ENCODE data around the gene CADM2.

Gene CADM2

GRCh38 chr3:85387913-85388505 lies 429.2 kb downstream of the CADM2 start:
- Histone ChIP-seq H3K4me1 (ENCODE audit: control insufficient read depth in 2 of 2, insufficient read depth in 2 of 2, low read length in 2 of 2) (no peaks in the 10 kb centered on the region), H3K9ac (ENCODE audit: low read depth in 1 of 2, low read length in 2 of 2) (no peak overlapping the region), H3K4me3 (ENCODE audit: low read length in 2 of 2) (no peak overlapping the region), H3K9me3 (ENCODE audit: control insufficient read depth in 2 of 2, low read length in 2 of 2) (no peaks in the 10 kb centered on the region), H3K27ac (ENCODE audit: low read depth in 2 of 2, low read length in 2 of 2) (no peak overlapping the region), H3K36me3 (ENCODE audit: control insufficient read depth in 2 of 2, insufficient read depth in 2 of 2, low read length in 2 of 2) (no peaks in the 10 kb centered on the region), H3K27me3 (ENCODE audit: control insufficient read depth in 2 of 2, insufficient read depth in 2 of 2, low read length in 2 of 2) (no peaks in the 10 kb centered on the region)

- H3K9ac ChIP-seq (ENCODE audit: low read depth in 1 of 2, low read length in 2 of 2) = no peak overlapping the region
- no peaks in the 10 kb centered on the region for H3K4me1 ChIP-seq (ENCODE audit: control insufficient read depth in 2 of 2, insufficient read depth in 2 of 2, low read length in 2 of 2)
- H3K4me3 ChIP-seq (ENCODE audit: low read length in 2 of 2) = no peak overlapping the region
- H3K27ac ChIP-seq (ENCODE audit: low read depth in 2 of 2, low read length in 2 of 2) = no peak overlapping the region
- no peaks in the 10 kb centered on the region for H3K36me3 ChIP-seq (ENCODE audit: control insufficient read depth in 2 of 2, insufficient read depth in 2 of 2, low read length in 2 of 2)
- no peaks in the 10 kb centered on the region for H3K27me3 ChIP-seq (ENCODE audit: control insufficient read depth in 2 of 2, insufficient read depth in 2 of 2, low read length in 2 of 2)
- H3K9me3 ChIP-seq (ENCODE audit: control insufficient read depth in 2 of 2, low read length in 2 of 2) = no peaks in the 10 kb centered on the region
Measured at GRCh38 chr3:85394424-85394823, 435.6 kb downstream of the CADM2 start.

GRCh38 chr3:85397434-85397833 lies 438.6 kb downstream of the CADM2 start:
- no peaks in the 10 kb centered on the region for H3K27me3 ChIP-seq (ENCODE audit: control insufficient read depth in 2 of 2, insufficient read depth in 2 of 2, low read length in 2 of 2)
- H3K4me1 ChIP-seq (ENCODE audit: control insufficient read depth in 2 of 2, insufficient read depth in 2 of 2, low read length in 2 of 2) = no peaks in the 10 kb centered on the region
- no peak overlapping the region for H3K27ac ChIP-seq (ENCODE audit: low read depth in 2 of 2, low read length in 2 of 2)
- H3K9me3 ChIP-seq (ENCODE audit: control insufficient read depth in 2 of 2, low read length in 2 of 2) = no peaks in the 10 kb centered on the region
- H3K4me3 ChIP-seq (ENCODE audit: low read length in 2 of 2) = no peak overlapping the region
- no peaks in the 10 kb centered on the region for H3K36me3 ChIP-seq (ENCODE audit: control insufficient read depth in 2 of 2, insufficient read depth in 2 of 2, low read length in 2 of 2)
- no peak overlapping the region for H3K9ac ChIP-seq (ENCODE audit: low read depth in 1 of 2, low read length in 2 of 2)

GRCh38 chr3:85426121-85426520 lies 467.3 kb downstream of the CADM2 start:
- no peak overlapping the region for H3K4me3 ChIP-seq (ENCODE audit: low read length in 2 of 2)
- no peak overlapping the region for H3K27ac ChIP-seq (ENCODE audit: low read depth in 2 of 2, low read length in 2 of 2)
- no peaks in the 10 kb centered on the region for H3K9me3 ChIP-seq (ENCODE audit: control insufficient read depth in 2 of 2, low read length in 2 of 2)
- H3K27me3 ChIP-seq (ENCODE audit: control insufficient read depth in 2 of 2, insufficient read depth in 2 of 2, low read length in 2 of 2) = no peaks in the 10 kb centered on the region
- no peaks in the 10 kb centered on the region for H3K36me3 ChIP-seq (ENCODE audit: control insufficient read depth in 2 of 2, insufficient read depth in 2 of 2, low read length in 2 of 2)
- no peaks in the 10 kb centered on the region for H3K4me1 ChIP-seq (ENCODE audit: control insufficient read depth in 2 of 2, insufficient read depth in 2 of 2, low read length in 2 of 2)
- H3K9ac ChIP-seq (ENCODE audit: low read depth in 1 of 2, low read length in 2 of 2) = no peak overlapping the region

- no peak overlapping the region for H3K9ac ChIP-seq (ENCODE audit: low read depth in 1 of 2, low read length in 2 of 2)
- H3K27me3 ChIP-seq (ENCODE audit: control insufficient read depth in 2 of 2, insufficient read depth in 2 of 2, low read length in 2 of 2) = no peaks in the 10 kb centered on the region
- no peaks in the 10 kb centered on the region for H3K9me3 ChIP-seq (ENCODE audit: control insufficient read depth in 2 of 2, low read length in 2 of 2)
- H3K27ac ChIP-seq (ENCODE audit: low read depth in 2 of 2, low read length in 2 of 2) = no peak overlapping the region
- no peak overlapping the region for H3K4me3 ChIP-seq (ENCODE audit: low read length in 2 of 2)
- no peaks in the 10 kb centered on the region for H3K4me1 ChIP-seq (ENCODE audit: control insufficient read depth in 2 of 2, insufficient read depth in 2 of 2, low read length in 2 of 2)
- H3K36me3 ChIP-seq (ENCODE audit: control insufficient read depth in 2 of 2, insufficient read depth in 2 of 2, low read length in 2 of 2) = no peaks in the 10 kb centered on the region
Measured at GRCh38 chr3:85427467-85427866, 468.7 kb downstream of the CADM2 start.

GRCh38 chr3:85432081-85432480 lies 473.3 kb downstream of the CADM2 start:
- Histone ChIP-seq H3K27me3 (ENCODE audit: control insufficient read depth in 2 of 2, insufficient read depth in 2 of 2, low read length in 2 of 2) (no peaks in the 10 kb centered on the region), H3K4me3 (ENCODE audit: low read length in 2 of 2) (no peak overlapping the region), H3K9ac (ENCODE audit: low read depth in 1 of 2, low read length in 2 of 2) (no peak overlapping the region), H3K9me3 (ENCODE audit: control insufficient read depth in 2 of 2, low read length in 2 of 2) (no peaks in the 10 kb centered on the region), H3K36me3 (ENCODE audit: control insufficient read depth in 2 of 2, insufficient read depth in 2 of 2, low read length in 2 of 2) (no peaks in the 10 kb centered on the region), H3K27ac (ENCODE audit: low read depth in 2 of 2, low read length in 2 of 2) (no peak overlapping the region), H3K4me1 (ENCODE audit: control insufficient read depth in 2 of 2, insufficient read depth in 2 of 2, low read length in 2 of 2) (no peaks in the 10 kb centered on the region)

GRCh38 chr3:85433319-85433718 lies 474.5 kb downstream of the CADM2 start:
- H3K9ac ChIP-seq (ENCODE audit: low read depth in 1 of 2, low read length in 2 of 2) = no peak overlapping the region
- no peaks in the 10 kb centered on the region for H3K4me1 ChIP-seq (ENCODE audit: control insufficient read depth in 2 of 2, insufficient read depth in 2 of 2, low read length in 2 of 2)
- no peaks in the 10 kb centered on the region for H3K27me3 ChIP-seq (ENCODE audit: control insufficient read depth in 2 of 2, insufficient read depth in 2 of 2, low read length in 2 of 2)
- H3K27ac ChIP-seq (ENCODE audit: low read depth in 2 of 2, low read length in 2 of 2) = no peak overlapping the region
- H3K36me3 ChIP-seq (ENCODE audit: control insufficient read depth in 2 of 2, insufficient read depth in 2 of 2, low read length in 2 of 2) = no peaks in the 10 kb centered on the region
- no peaks in the 10 kb centered on the region for H3K9me3 ChIP-seq (ENCODE audit: control insufficient read depth in 2 of 2, low read length in 2 of 2)
- H3K4me3 ChIP-seq (ENCODE audit: low read length in 2 of 2) = no peak overlapping the region

GRCh38 chr3:85455561-85456200 lies 496.9 kb downstream of the CADM2 start:
- no peak overlapping the region for H3K9ac ChIP-seq (ENCODE audit: low read depth in 1 of 2, low read length in 2 of 2)
- no peaks in the 10 kb centered on the region for H3K27me3 ChIP-seq (ENCODE audit: control insufficient read depth in 2 of 2, insufficient read depth in 2 of 2, low read length in 2 of 2)
- no peaks in the 10 kb centered on the region for H3K36me3 ChIP-seq (ENCODE audit: control insufficient read depth in 2 of 2, insufficient read depth in 2 of 2, low read length in 2 of 2)
- no peaks in the 10 kb centered on the region for H3K9me3 ChIP-seq (ENCODE audit: control insufficient read depth in 2 of 2, low read length in 2 of 2)
- no peaks in the 10 kb centered on the region for H3K4me1 ChIP-seq (ENCODE audit: control insufficient read depth in 2 of 2, insufficient read depth in 2 of 2, low read length in 2 of 2)
- no peak overlapping the region for H3K4me3 ChIP-seq (ENCODE audit: low read length in 2 of 2)
- H3K27ac ChIP-seq (ENCODE audit: low read depth in 2 of 2, low read length in 2 of 2) = no peak overlapping the region

GRCh38 chr3:85474241-85474640 lies 515.5 kb downstream of the CADM2 start:
- no peaks in the 10 kb centered on the region for H3K9me3 ChIP-seq (ENCODE audit: control insufficient read depth in 2 of 2, low read length in 2 of 2)

GRCh38 chr3:85475346-85475745 lies 516.6 kb downstream of the CADM2 start:
- Histone ChIP-seq H3K27ac (ENCODE audit: low read depth in 2 of 2, low read length in 2 of 2) (no peak overlapping the region), H3K27me3 (ENCODE audit: control insufficient read depth in 2 of 2, insufficient read depth in 2 of 2, low read length in 2 of 2) (no peaks in the 10 kb centered on the region), H3K9ac (ENCODE audit: low read depth in 1 of 2, low read length in 2 of 2) (no peak overlapping the region), H3K9me3 (ENCODE audit: control insufficient read depth in 2 of 2, low read length in 2 of 2) (no peaks in the 10 kb centered on the region), H3K4me1 (ENCODE audit: control insufficient read depth in 2 of 2, insufficient read depth in 2 of 2, low read length in 2 of 2) (no peaks in the 10 kb centered on the region), H3K36me3 (ENCODE audit: control insufficient read depth in 2 of 2, insufficient read depth in 2 of 2, low read length in 2 of 2) (no peaks in the 10 kb centered on the region), H3K4me3 (ENCODE audit: low read length in 2 of 2) (no peak overlapping the region)

More at GRCh38 chr3:85474241-85474640, 515.5 kb downstream of the CADM2 start:
- Histone ChIP-seq H3K27ac (ENCODE audit: low read depth in 2 of 2, low read length in 2 of 2) (no peak overlapping the region), H3K4me3 (ENCODE audit: low read length in 2 of 2) (no peak overlapping the region), H3K4me1 (ENCODE audit: control insufficient read depth in 2 of 2, insufficient read depth in 2 of 2, low read length in 2 of 2) (no peaks in the 10 kb centered on the region), H3K9ac (ENCODE audit: low read depth in 1 of 2, low read length in 2 of 2) (no peak overlapping the region), H3K36me3 (ENCODE audit: control insufficient read depth in 2 of 2, insufficient read depth in 2 of 2, low read length in 2 of 2) (no peaks in the 10 kb centered on the region), H3K27me3 (ENCODE audit: control insufficient read depth in 2 of 2, insufficient read depth in 2 of 2, low read length in 2 of 2) (no peaks in the 10 kb centered on the region)
